Caki2 (cell line): ENCODE results near the gene SALL4. TPM values are rescaled to one million over a fixed set of nuclear protein-coding genes. Genes with fewer than 3 reads are reported as not detected.
"Not testable (repeated sequence)": the region's sequence is repeated elsewhere in the genome, so short reads cannot be mapped to it uniquely, and the experiment has no call there.

Experiments used
- DNase-seq: peaks from one replicate; pipeline ENCODE4 v3.0.0-alpha.2; 2015; ENCODE audit warnings: low read depth
- in situ Hi-C: cut with HindIII; loops from 2 replicates; pipeline ENCODE4 v1.10.0; 2016; ENCODE audit warnings: low sequenced_read_pairs, low pct_unique_long_range_greater_than_20kb, mixed read lengths
- total RNA-seq: library from RNA; depleted of rRNA; stranded (reverse); fragments of >200 nt; shearing (Covaris generic); gene quantifications from 2 replicates; pipeline ENCODE4 v1.2.3, GENCODE V29; 2014; ENCODE audit warnings: low replicate concordance; rRNA removed

The SALL4 gene
- total RNA-seq, 1 experiment from 2014 or later: not detected

GRCh38 chr20:51750037-51750769 lies 52.1 kb downstream of the SALL4 start:
- in situ Hi-C loops: no loop called here
- DNase-seq: peak; percentile 100

GRCh38 chr20:51749674-51750036 lies 52.7 kb downstream of the SALL4 start:
- peak; percentile 81 for DNase-seq

GRCh38 chr20:51747182-51747911 lies 55.0 kb downstream of the SALL4 start:
- DNase-seq: no peak
- in situ Hi-C loops: no loop called here

More at GRCh38 chr20:51749674-51750036, 52.7 kb downstream of the SALL4 start:
- in situ Hi-C loops: no loop called here

GRCh38 chr20:51745804-51746203 lies 56.5 kb downstream of the SALL4 start:
- in situ Hi-C loops: no loop called here
- DNase-seq: no peak

- in situ Hi-C loops: no loop called here
- DNase-seq: no peak
Measured at GRCh38 chr20:51740838-51741237, 61.5 kb downstream of the SALL4 start.

GRCh38 chr20:51740308-51740707 lies 62.0 kb downstream of the SALL4 start:
- in situ Hi-C loops, DNase-seq: not testable (repeated sequence)

GRCh38 chr20:51739722-51740249 lies 62.5 kb downstream of the SALL4 start:
- in situ Hi-C loops: no loop called here
- no peak for DNase-seq

- in situ Hi-C loops: no loop called here
- peak; percentile 61 for DNase-seq
Measured at GRCh38 chr20:51738877-51739447, 63.4 kb downstream of the SALL4 start.

GRCh38 chr20:51738261-51738660 lies 64.1 kb downstream of the SALL4 start:
- in situ Hi-C loops, DNase-seq: not testable (repeated sequence)

- DNase-seq: no peak
- in situ Hi-C loops: no loop called here
Measured at GRCh38 chr20:51736947-51737346, 65.4 kb downstream of the SALL4 start.

- in situ Hi-C loops: no loop called here
Measured at GRCh38 chr20:51735728-51736600, 66.4 kb downstream of the SALL4 start.

GRCh38 chr20:51734876-51735720 lies 67.2 kb downstream of the SALL4 start:
- in situ Hi-C loops: no loop called here
- no peak for DNase-seq

More at GRCh38 chr20:51735728-51736600, 66.4 kb downstream of the SALL4 start:
- no peak for DNase-seq

- DNase-seq: no peak
- in situ Hi-C loops: no loop called here
Measured at GRCh38 chr20:51733070-51733469, 69.3 kb downstream of the SALL4 start.

Other genes starting within 250 kb of the SALL4 start
- 31.1 and 37.1 TPM in 2 replicates for gene ATP9A, start 34.1 kb downstream of the SALL4 start, total RNA-seq